Measurements from ENCODE around the gene MCHR2.
"Not testable (repeated sequence)": the region's sequence is repeated elsewhere in the genome, so short reads cannot be mapped to it uniquely, and the experiment has no call there.

The MCHR2 gene

GRCh38 chr6:99993533-99994251, at the start of gene MCHR2:
Gene MCHR2, minus strand, starts transcription at chr6:99994223. Its CDS starts 38,076 bp downstream, at chr6:99956147.
- DNase-seq, result no peak

- DNase-seq, result not testable (repeated sequence)
These were observed 44.5 kb upstream of the MCHR2 start for GRCh38 chr6:100038546-100038945.

GRCh38 chr6:100035873-100036653, 42.0 kb upstream of the MCHR2 start:
- no peak for DNase-seq

DNA sequence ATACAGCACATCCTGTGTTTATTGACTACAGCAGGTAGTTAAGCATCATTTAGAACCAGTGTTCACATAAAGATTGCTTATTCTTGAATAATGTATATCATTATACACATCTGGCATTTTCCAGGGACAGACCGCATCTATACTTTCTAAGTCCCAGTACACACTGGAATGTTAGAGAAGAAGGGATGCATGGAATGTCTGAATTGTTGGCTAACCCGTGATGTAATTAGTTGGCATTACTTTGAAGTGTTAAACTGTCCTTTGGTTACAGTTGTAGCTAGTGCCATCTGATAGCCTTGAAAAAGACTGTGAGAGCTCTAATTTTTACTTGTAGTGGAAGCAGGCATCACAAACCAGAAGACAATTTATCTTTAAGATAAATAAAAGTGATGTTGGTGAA, 29.8 kb upstream of the MCHR2 start:
- no peak for DNase-seq

DNA sequence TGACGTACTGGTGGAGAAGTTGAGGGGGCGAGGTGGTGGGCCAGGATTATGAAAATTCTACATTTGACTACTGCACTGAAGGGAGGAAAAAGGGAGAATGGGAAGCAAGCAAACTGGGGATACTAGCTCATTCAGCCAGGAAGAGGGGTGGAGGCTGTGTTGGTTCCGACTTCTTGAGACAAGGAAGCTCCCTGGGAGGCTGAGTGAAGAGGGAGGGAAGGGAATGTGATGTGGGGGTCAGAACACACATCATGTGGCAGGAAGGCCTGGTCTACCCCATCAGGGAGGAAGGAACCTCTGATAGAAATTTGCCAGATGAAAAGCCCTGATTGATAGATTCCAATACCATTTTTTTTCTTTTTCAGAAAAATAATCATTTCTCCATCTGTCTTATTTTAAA, 28.8 kb upstream of the MCHR2 start:
- DNase-seq, result no peak

GRCh38 chr6:100008857-100009256, 14.8 kb upstream of the MCHR2 start:
- DNase-seq, result no peak

DNA sequence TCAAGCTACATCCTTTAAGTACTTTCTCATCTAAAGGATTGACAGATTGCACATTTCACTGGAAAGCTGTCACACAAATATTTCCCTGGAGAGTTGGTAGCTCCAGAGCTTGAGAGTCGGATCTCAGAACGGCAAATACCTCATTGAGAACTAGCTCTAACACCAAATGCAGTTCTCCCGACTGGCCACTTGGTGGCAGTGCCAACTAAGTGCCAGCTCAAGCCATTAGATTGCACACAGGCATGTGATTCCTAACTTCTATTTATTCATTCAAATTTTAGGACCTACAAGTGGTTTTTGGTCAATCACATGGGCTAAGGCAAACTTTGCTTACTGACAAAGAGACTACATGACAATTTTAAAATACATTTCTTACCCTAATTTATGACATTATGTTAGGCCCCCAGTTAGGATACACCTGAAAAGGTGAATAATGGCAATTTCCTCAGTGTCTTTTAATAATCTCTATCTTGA, 7.9 kb upstream of the MCHR2 start:
- DNase-seq, result peak; percentile 13

DNA sequence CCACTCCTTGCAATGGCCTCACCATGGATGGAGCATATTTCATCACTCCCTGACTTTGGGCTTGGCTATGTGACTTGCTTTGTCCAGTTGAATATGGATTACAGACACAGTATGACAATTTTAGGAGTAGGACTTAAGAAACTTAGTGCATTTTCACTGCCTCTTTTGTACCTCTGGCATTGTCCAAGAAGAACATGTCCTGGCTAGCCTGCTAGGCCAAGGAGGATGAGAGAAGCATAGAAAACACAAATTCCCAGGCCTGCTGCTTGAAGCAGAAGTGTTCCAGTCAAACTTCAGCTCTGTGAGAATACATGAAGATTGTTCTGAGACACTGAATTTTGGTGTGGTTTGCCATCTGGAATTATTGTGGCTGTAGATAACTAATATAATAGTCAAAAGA, 3.1 kb upstream of the MCHR2 start:
- DNase-seq, result no peak

DNA sequence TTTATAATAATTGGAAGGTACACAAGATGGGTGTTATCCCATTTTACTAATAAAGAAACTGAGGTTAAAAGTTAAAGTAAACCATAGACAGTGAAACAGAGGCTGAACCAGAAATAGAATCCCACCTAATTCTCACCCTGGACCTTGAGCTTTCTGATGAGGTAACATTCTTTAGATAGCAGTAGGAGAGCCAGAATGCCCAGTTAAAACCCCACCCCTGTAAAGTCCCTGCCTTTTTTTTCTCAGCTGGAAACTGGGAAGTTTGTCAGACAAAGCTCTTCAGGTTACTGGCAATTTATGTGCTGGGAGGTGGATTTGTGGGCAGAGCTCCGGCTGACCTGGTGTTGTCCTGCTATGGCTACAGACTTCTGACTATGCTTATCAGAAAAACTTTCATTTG, 1.9 kb upstream of the MCHR2 start:
- no peak for DNase-seq

GRCh38 chr6:99993146-99993532, 884 bp downstream of the MCHR2 start:
- DNase-seq, result no peak

GRCh38 chr6:99991955-99992354, 2.1 kb downstream of the MCHR2 start:
- DNase-seq, result no peak

- no peak for DNase-seq
These were observed 13.3 kb downstream of the MCHR2 start for GRCh38 chr6:99980741-99981140.

DNA sequence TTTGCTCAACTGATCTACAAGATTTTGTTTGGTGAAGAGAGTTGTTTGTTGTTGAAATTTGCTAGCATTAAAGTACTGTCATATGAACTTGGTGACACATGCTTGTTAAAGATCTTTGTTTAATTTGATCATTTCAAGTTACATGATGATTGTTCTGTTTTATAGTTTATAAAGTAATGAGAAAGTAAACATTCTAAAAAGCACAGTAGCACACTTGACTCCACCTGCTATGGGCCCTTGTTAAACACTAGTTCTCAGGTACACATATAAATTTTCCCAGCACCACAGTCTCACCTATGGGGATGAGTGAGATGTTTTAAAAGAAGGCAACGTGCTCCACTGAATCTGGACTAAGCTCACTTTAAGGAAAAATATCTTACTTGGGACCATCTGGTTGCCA, 14.1 kb downstream of the MCHR2 start:
- DNase-seq, result no peak

- DNase-seq, result no peak
These were observed 27.0 kb downstream of the MCHR2 start for GRCh38 chr6:99967052-99967451.

DNA sequence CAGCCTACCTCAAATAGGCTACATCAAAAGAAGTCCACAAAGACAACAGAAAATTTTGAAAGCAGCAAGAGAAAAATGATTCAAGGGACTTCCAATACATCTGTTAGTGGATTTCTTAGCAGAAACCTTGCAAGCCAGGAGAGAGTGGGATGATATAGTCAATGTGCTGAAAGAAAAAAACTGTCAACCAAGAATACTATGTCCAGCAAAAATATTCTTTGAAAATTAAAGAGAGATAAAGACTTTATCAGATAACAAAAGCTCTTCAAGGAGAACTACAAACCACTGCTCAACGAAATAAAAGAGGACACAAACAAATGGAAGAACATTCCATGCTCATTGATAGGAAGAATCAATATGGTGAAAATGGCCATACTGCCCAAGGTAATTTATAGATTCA, 34.0 kb downstream of the MCHR2 start:
- no peak for DNase-seq

- no peak for DNase-seq
These were observed 42.8 kb downstream of the MCHR2 start for GRCh38 chr6:99951016-99951805.

GRCh38 chr6:99946005-99946404, 48.0 kb downstream of the MCHR2 start:
- no peak for DNase-seq

DNA sequence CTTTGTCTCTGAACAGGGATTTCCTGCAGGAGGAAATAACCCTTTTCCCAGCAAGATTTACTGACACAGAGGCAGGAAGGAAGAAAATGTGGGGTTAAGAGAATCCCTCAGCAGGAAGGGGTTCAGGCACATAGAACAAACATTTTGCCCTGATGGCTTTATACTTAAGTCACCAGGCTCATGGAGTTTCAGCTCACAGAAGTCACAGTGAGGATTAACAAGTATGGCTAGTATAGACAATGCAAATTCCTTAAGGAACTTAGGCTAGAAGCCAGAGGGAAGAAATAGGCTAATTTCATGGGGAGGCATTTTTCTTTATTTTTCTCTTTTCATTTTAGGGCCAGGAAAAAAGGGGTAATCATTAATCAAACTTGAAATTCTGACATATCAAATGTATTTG, 50.2 kb downstream of the MCHR2 start:
- no peak for DNase-seq

DNA sequence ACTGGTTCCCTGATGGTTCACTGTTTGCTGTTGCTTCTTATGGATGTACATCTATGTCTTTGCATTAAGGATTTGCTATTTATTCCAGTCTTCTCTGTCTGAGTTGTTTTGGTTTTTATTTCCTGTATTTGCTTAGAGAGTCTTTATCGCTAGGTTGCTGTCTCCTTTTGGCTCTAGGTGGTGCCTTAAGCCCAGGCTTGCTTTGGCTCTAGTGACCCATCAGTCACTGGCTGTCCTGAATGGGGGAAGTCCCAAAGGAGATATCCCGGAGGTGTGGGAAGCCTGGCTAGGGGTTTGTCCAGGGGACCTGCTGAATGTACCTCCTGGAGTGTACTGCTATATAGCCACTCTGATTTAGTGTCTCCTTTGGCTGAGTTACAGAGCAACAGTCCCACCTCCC, 53.4 kb downstream of the MCHR2 start:
- no peak for DNase-seq

DNA sequence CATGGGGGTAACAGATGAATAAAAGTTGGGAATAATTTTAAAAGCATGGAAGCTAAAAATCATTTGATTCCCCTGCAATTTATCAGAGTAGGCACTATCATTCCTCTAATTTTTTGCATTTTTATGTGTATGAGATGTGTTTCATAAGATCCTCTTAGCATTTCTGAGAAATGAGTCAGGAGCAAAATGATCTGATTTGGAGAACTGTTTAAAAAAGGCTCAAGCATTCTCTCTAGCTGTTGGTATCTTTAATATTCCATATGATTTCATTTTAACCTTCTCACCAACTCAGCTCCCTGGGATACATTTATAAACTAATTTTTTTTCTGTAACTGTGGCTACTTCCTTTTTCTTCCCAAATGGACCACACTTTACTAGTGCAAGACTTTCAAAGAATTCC, 60.9 kb downstream of the MCHR2 start:
- no peak for DNase-seq

DNA sequence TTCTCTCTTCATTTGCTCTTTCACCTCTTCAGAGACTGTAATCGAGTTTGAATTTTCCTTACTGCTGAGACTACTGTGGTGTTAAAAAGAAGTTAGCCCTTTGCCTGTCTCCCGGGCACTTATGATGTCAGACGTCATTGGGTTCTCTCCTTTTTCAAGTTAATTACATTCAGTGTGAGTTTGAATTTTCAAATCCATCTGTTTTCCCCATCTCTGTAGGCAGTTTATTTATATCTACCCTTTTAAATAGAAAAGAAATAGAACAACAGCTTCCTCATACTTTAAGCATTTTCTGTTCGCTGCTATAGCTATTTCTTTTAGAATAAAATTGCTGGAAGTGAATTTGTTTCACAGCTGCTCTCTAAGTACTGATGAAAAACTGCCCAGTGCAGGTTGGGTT, 81.4 kb downstream of the MCHR2 start:
- no peak for DNase-seq

DNA sequence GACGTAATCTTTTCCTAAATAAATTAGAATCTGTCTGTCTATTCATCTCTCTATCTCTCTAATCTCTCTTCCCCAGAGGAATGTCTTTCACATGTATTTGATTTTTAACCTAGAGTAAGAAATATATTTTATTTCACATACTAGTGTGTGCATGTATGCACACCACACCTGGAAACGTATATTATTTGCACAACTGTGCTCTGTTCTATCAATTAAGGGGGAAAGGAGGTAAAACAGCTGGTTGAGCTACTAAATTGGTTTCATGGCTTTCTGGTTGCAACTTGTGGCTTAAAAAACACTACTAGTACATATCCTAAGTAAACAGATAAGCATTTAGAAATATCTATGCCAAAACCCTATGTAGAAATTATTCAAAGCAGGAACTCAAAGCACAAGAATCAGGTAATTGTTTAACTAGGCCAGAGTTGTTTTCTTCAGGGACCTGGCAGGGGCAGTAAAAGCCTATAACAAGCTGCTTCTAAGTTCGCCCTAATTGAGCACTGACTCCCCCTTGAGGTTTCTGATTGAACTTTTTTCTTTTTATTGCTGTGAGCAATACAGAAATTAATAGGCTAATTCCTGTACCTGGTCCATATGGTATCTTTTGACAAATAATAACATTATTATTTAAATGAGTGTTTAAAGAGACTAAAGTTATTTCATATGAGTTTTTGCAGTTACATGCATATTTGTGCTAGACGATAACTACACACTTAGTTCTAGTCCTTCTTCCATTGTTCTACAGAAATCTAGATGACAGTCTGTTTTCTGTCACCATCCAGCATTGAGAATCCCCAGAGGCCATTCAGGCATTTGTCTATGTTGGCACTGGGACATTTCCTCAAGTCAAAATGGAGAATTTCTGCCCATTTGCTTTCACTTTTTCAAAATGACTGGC, 88.6 kb downstream of the MCHR2 start:
- peak; percentile 20 for DNase-seq

All from NCI-H524 treated with DMSO at 0.1 percent for 48 hours (cell line).